PC-9 (cell line): ENCODE measurements around the gene TMUB1. TPM values are rescaled to one million over a fixed set of nuclear protein-coding genes. Genes with fewer than 3 reads are reported as not detected.

Experiments used
- BruUV-seq: library from RNA; stranded (reverse); fragments of 400-500 nt; replicated peaks from 2 replicates; lab custom pipeline; 2021; lab: Mats Ljungman, UMichigan
- CTCF ChIA-PET: fragments of 300-600 bp; sonication (Branson Sonifier 250); formaldehyde crosslinking; loops from one replicate; lab custom pipeline; 2022; ENCODE audit warnings: antibody characterized with exemption; lab: Charles Lee
- POLR2A ChIA-PET: fragments of 300-600 bp; sonication (Branson Sonifier 250); formaldehyde crosslinking; loops from one replicate; lab custom pipeline; 2022; ENCODE audit warnings: antibody characterized with exemption; ENCODE audit not compliant: unreplicated experiment; lab: Charles Lee
- DNase-seq, 2 experiments: peaks; one replicate each; pipeline versions ENCODE4 v3.0.0 to v3.0.0-alpha.2; 2015 to 2022; ENCODE audit warnings: mixed read lengths in 1 of 2
- H2AFZ ChIP-seq: fragments of 200-600 bp; sonication (generic); 2 replicates; pipeline ENCODE4 v1.8.1; 2017; ENCODE audit warnings: antibody characterized with exemption
- H3F3A ChIP-seq: fragments of 200-600 bp; sonication (generic); 2 replicates; pipeline ENCODE4 v1.8.1; 2017; ENCODE audit warnings: antibody characterized with exemption, mild to moderate bottlenecking, low read depth; ENCODE audit not compliant: insufficient read depth
- H3K27ac ChIP-seq: fragments of 200-600 bp; sonication (generic); 2 replicates; pipeline ENCODE4 v1.6.1; 2016; ENCODE audit warnings: mixed run types
- H3K27me3 ChIP-seq: fragments of 200-600 bp; sonication (generic); 2 replicates; pipeline ENCODE4 v1.6.1; 2016; ENCODE audit warnings: low read depth, mixed run types; ENCODE audit not compliant: insufficient read depth
- H3K36me3 ChIP-seq: fragments of 200-600 bp; sonication (generic); 2 replicates; pipeline ENCODE4 v1.6.1; 2016; ENCODE audit warnings: low read depth, mixed run types
- H3K4me1 ChIP-seq: fragments of 200-600 bp; sonication (generic); replicated peaks from 2 replicates; pipeline ENCODE4 v1.6.1; 2016; ENCODE audit warnings: mixed run types; ENCODE audit not compliant: insufficient read depth
- H3K4me2 ChIP-seq: fragments of 200-600 bp; sonication (generic); 2 replicates; pipeline ENCODE4 v1.6.1; 2017; ENCODE audit warnings: mixed run types
- H3K4me3 ChIP-seq: fragments of 200-600 bp; sonication (generic); 2 replicates; pipeline ENCODE4 v1.6.1; 2016; ENCODE audit warnings: mixed run types
- H3K79me2 ChIP-seq: fragments of 200-600 bp; sonication (generic); 2 replicates; pipeline ENCODE4 v1.6.1; 2017; ENCODE audit warnings: low read depth, mixed run types
- H3K9me2 ChIP-seq: fragments of 200-600 bp; sonication (generic); 2 replicates; pipeline ENCODE4 v1.8.1; 2017; ENCODE audit warnings: mild to moderate bottlenecking; ENCODE audit not compliant: insufficient read depth
- H3K9me3 ChIP-seq: fragments of 200-600 bp; sonication (generic); 2 replicates; pipeline ENCODE4 v1.8.1; 2016; ENCODE audit warnings: low read depth; ENCODE audit not compliant: insufficient read depth
- H4K20me1 ChIP-seq: fragments of 200-600 bp; sonication (generic); 2 replicates; pipeline ENCODE4 v1.8.1; 2017; ENCODE audit not compliant: insufficient read depth
- EZH2 ChIP-seq: fragments of 200-600 bp; sonication (generic); IDR thresholded peaks from 2 replicates; pipeline ENCODE4 v1.8.0; 2017; ENCODE audit warnings: antibody characterized with exemption, low read depth
- intact Hi-C: fragments of 100-400 bp; cut with micrococcal nuclease; formaldehyde crosslinking; loops from one replicate; pipeline ENCODE4 v1.10.0; 2022; ENCODE audit not compliant: unreplicated experiment
- total RNA-seq: library from RNA; stranded (reverse); gene quantifications from 2 replicates; pipeline ENCODE4 v1.2.3, GENCODE V29; 2021
- TF ChIP-seq, protein P1 (sequence below): fragments of 200-600 bp; sonication (generic); conservative IDR thresholded peaks from 2 replicates; pipeline ENCODE4 v1.6.1; 2017; ENCODE audit warnings: mixed run types, antibody characterized with exemption, mild to moderate bottlenecking, moderate library complexity

The TMUB1 gene
- total RNA-seq, 1 experiment from 2014 or later = 87.8 TPM

DNA sequence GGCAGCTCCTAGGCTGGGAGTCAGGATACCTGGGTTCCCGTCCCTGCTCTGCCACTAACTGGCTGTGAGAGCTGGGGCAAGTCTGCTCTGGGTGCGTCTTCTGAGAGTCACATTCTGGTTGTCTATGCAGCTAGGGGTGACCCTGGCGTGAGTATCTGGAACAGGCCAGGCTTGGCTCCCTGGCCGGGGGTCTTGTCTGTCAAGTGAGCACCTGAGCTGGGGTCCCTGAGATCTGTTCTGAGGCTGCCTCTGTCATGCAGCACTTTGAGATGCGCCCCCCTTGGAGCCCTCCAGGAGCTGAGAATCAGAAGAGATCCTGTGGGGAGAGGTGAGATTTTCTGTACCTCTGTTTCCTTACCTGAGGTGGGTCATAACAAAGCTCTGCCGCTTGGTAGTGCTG is 10.5 kb upstream of the TMUB1 start:
- peaks cover 13% of the 10 kb centered on the region; the same call in 1 of the 2 replicates for H3F3A ChIP-seq
- TF ChIP-seq, protein P1, sequence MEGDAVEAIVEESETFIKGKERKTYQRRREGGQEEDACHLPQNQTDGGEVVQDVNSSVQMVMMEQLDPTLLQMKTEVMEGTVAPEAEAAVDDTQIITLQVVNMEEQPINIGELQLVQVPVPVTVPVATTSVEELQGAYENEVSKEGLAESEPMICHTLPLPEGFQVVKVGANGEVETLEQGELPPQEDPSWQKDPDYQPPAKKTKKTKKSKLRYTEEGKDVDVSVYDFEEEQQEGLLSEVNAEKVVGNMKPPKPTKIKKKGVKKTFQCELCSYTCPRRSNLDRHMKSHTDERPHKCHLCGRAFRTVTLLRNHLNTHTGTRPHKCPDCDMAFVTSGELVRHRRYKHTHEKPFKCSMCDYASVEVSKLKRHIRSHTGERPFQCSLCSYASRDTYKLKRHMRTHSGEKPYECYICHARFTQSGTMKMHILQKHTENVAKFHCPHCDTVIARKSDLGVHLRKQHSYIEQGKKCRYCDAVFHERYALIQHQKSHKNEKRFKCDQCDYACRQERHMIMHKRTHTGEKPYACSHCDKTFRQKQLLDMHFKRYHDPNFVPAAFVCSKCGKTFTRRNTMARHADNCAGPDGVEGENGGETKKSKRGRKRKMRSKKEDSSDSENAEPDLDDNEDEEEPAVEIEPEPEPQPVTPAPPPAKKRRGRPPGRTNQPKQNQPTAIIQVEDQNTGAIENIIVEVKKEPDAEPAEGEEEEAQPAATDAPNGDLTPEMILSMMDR = no peak
- TF ChIP-seq EZH2 = no peak
- intact Hi-C loops = no loop called here
- H3K79me2 ChIP-seq = peaks cover 92% of the 10 kb centered on the region
- POLR2A ChIA-PET = no interaction called here
- CTCF ChIA-PET = no interaction called here
- H3K9me2 ChIP-seq = no peaks in the 10 kb centered on the region
- no peaks in the 10 kb centered on the region for H3K27me3 ChIP-seq
- no peaks in the 10 kb centered on the region for H3K9me3 ChIP-seq
- H3K4me1 ChIP-seq = peaks cover 5% of the 10 kb centered on the region; the same call in 1 of the 2 replicates
- no peak overlapping the region for H3K4me3 ChIP-seq
- H3K4me2 ChIP-seq = no peak overlapping the region
- no peak overlapping the region for H2AFZ ChIP-seq
- H3K27ac ChIP-seq = no peak overlapping the region
- BruUV-seq = no TSS peak
- peaks cover 78% of the 10 kb centered on the region for H4K20me1 ChIP-seq
- no peaks in the 10 kb centered on the region for H3K36me3 ChIP-seq
- no peak for DNase-seq

DNA sequence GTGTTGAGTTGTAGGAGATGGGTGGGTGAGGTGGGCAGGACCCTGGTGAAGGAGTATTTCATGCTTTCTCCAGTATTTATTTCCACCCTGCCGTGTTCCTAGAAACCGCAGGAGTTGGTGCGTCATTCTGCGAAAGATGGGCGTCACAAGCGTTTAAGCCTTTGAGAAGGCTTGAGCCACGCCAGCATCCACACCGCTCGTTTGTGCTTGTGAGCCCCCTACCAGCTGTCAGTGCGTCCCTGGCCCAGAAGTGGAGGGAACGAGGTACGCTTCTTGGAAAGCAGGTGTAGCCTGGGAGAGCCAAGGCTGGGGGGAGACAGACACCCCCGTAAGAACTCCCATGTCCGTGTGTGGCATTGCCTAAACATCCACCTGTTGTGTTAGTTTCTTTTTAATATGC is 8.7 kb upstream of the TMUB1 start:
- peaks cover 78% of the 10 kb centered on the region for H4K20me1 ChIP-seq

DNA sequence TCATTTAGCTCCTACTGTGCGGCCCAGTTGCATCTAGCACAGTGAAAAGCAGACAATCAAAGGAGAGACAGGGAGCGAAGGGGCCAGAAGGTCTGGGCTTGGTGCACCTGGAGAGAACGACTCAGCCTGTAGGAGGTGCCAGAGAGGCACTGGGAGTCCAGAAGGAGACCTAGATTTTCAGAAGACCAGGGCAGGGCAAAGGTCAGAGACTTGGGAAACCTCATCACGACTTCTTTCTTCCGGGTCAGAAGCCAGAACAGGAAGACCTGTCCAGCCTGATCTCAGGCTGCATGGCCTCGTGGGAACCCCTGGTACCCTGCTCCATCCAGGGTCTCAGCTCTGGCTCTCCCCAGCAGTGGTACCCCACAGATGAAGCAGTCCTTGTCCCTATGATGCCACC is 8.1 kb upstream of the TMUB1 start:
- no TSS peak for BruUV-seq
- no peaks in the 10 kb centered on the region for H3K9me3 ChIP-seq
- no peak for DNase-seq
- CTCF ChIA-PET = no interaction called here
- peaks cover 96% of the 10 kb centered on the region for H3K79me2 ChIP-seq
- no peak overlapping the region for H3K27ac ChIP-seq
- POLR2A ChIA-PET = no interaction called here
- no peak overlapping the region for H2AFZ ChIP-seq
- intact Hi-C loops = no loop called here
- H4K20me1 ChIP-seq = peaks cover 78% of the 10 kb centered on the region
- TF ChIP-seq, protein P1 = peak; percentile 61
- no peak for TF ChIP-seq EZH2
- no peaks in the 10 kb centered on the region for H3K9me2 ChIP-seq
- no peaks in the 10 kb centered on the region for H3K27me3 ChIP-seq
- H3K36me3 ChIP-seq = no peaks in the 10 kb centered on the region
- H3F3A ChIP-seq = peaks cover 10% of the 10 kb centered on the region; the same call in 1 of the 2 replicates
- no peak overlapping the region for H3K4me3 ChIP-seq
- H3K4me1 ChIP-seq = peaks cover 16% of the 10 kb centered on the region
- H3K4me2 ChIP-seq = no peak overlapping the region

More for the DNA sequence above, 8.7 kb upstream of the TMUB1 start:
- no peaks in the 10 kb centered on the region for H3K27me3 ChIP-seq
- no TSS peak for BruUV-seq
- ChIA-PET CTCF (no interaction called here), POLR2A (no interaction called here)
- H3K27ac ChIP-seq = no peak overlapping the region
- H3F3A ChIP-seq = peaks cover 13% of the 10 kb centered on the region; the same call in 1 of the 2 replicates
- peaks cover 98% of the 10 kb centered on the region for H3K79me2 ChIP-seq
- no peaks in the 10 kb centered on the region for H3K9me3 ChIP-seq
- H3K4me3 ChIP-seq = no peak overlapping the region
- no peak for DNase-seq
- H2AFZ ChIP-seq = no peak overlapping the region
- intact Hi-C loops = no loop called here
- peaks cover 16% of the 10 kb centered on the region for H3K4me1 ChIP-seq
- H3K4me2 ChIP-seq = no peak overlapping the region
- H3K36me3 ChIP-seq = no peaks in the 10 kb centered on the region
- TF ChIP-seq, protein P1 = no peak
- no peak for TF ChIP-seq EZH2
- H3K9me2 ChIP-seq = no peaks in the 10 kb centered on the region
